GM12878 (cell line): Measurements from ENCODE around the gene GPR176. TPM values are rescaled to one million over a fixed set of nuclear protein-coding genes. Genes with fewer than 3 reads are reported as not detected.

Experiments
- ATAC-seq: fragments of 200-7000 bp; cut with Tn5 transposase; 3 replicates; pipeline ENCODE4 v1.9.1; 2020; ENCODE audit warnings: mild to moderate bottlenecking, moderate library complexity
- Bru-seq: library from RNA; stranded (reverse); fragments of 400-500 nt; gene quantifications from one replicate; lab custom pipeline; 2021; lab: Mats Ljungman, UMichigan
- BruChase-seq, 2 experiments: library from RNA; stranded (reverse); fragments of 400-500 nt; gene quantifications; one replicate each; lab custom pipeline; 2021; lab: Mats Ljungman, UMichigan
- BruUV-seq: library from RNA; stranded (reverse); fragments of 400-500 nt; replicated peaks from 2 replicates; lab custom pipeline; 2021; lab: Mats Ljungman, UMichigan
- CTCF ChIA-PET: fragments of 300-600 bp; sonication (Branson Sonifier 250); formaldehyde crosslinking; extraction: SDS; loops from one replicate; lab custom pipeline; 2021; ENCODE audit warnings: inconsistent platforms; lab: Yijun Ruan, JAX
- POLR2A ChIA-PET: fragments of 350-600 bp; formaldehyde crosslinking; extraction: SDS; loops from one replicate; lab custom pipeline; 2021; ENCODE audit warnings: inconsistent platforms; lab: Charles Lee
- RAD21 ChIA-PET: fragments of 300-600 bp; sonication (Branson Sonifier 250); formaldehyde crosslinking; loops from one replicate; lab custom pipeline; 2023; ENCODE audit warnings: antibody characterized with exemption; ENCODE audit not compliant: unreplicated experiment; lab: Charles Lee
- SMC1A ChIA-PET: fragments of 300-600 bp; sonication (Branson Sonifier 250); formaldehyde crosslinking; loops from one replicate; lab custom pipeline; 2023; ENCODE audit not compliant: unreplicated experiment, uncharacterized antibody; lab: Charles Lee
- DNase-seq: peaks from one replicate; pipeline ENCODE4 v3.0.0-alpha.2; 2011; ENCODE audit warnings: low read depth, low spot score
- FAIRE-seq: peaks from 3 replicates; lab custom pipeline; 2011; peaks lifted over from hg19 to GRCh38; lab: Jason Lieb, UNC
- H2AFZ ChIP-seq: 2 replicates; pipeline ENCODE4 v1.6.0; 2011; ENCODE audit warnings: low read depth, low read length, control low read depth; ENCODE audit not compliant: control insufficient read depth
- H3K27ac ChIP-seq: 2 replicates; pipeline ENCODE4 v1.5.1; 2011; ENCODE audit warnings: control low read depth; ENCODE audit not compliant: control insufficient read depth, insufficient read depth
- H3K27me3 ChIP-seq, 2 experiments: replicated peaks in 1 of 2; 2 replicates each; pipeline versions ENCODE4 v1.6.0 to v1.6.1; 2011; ENCODE audit warnings: low read length in 1 of 2; ENCODE audit not compliant: control insufficient read depth in 2 of 2, insufficient read depth in 2 of 2
- H3K36me3 ChIP-seq, 2 experiments: 2 replicates each; pipeline ENCODE4 v1.5.1; 2011; ENCODE audit warnings: low read length in 1 of 2; ENCODE audit not compliant: control insufficient read depth in 2 of 2, insufficient read depth in 2 of 2
- H3K4me1 ChIP-seq: 2 replicates; pipeline ENCODE4 v1.6.1; 2011; ENCODE audit warnings: mild to moderate bottlenecking, low read length, moderate library complexity, mixed read lengths; ENCODE audit not compliant: control insufficient read depth, insufficient read depth
- H3K4me2 ChIP-seq: 2 replicates; pipeline ENCODE4 v1.6.0; 2011; ENCODE audit warnings: control low read depth; ENCODE audit not compliant: control insufficient read depth, insufficient read depth
- H3K4me3 ChIP-seq: fragments of 200-600 bp; sonication (generic); 2 replicates; pipeline ENCODE4 v1.5.1; 2016
- H3K79me2 ChIP-seq: 2 replicates; pipeline ENCODE4 v1.6.0; 2011; ENCODE audit warnings: low read length; ENCODE audit not compliant: control insufficient read depth, insufficient read depth
- H3K9ac ChIP-seq: 2 replicates; pipeline ENCODE4 v1.8.0; 2011; ENCODE audit warnings: low read length, control low read depth, mixed read lengths; ENCODE audit not compliant: control insufficient read depth, insufficient read depth
- H3K9me3 ChIP-seq: replicated peaks from 3 replicates; pipeline ENCODE4 v1.5.1; 2011; ENCODE audit warnings: mild to moderate bottlenecking, low read length; ENCODE audit not compliant: control insufficient read depth, insufficient read depth
- H4K20me1 ChIP-seq: 2 replicates; pipeline ENCODE4 v1.6.0; 2011; ENCODE audit not compliant: control insufficient read depth, insufficient read depth
- ASH2L ChIP-seq: fragments of 300-600, 200-600 bp; sonication (generic); IDR thresholded peaks from 2 replicates; pipeline ENCODE4 v1.6.1; 2017; ENCODE audit warnings: low read depth, mild to moderate bottlenecking, borderline replicate concordance
- EZH2 ChIP-seq: IDR thresholded peaks from 2 replicates; pipeline ENCODE4 v1.6.1; 2012; ENCODE audit warnings: low read depth, mild to moderate bottlenecking, control low read depth, inconsistent platforms, low read length, borderline replicate concordance; ENCODE audit not compliant: control insufficient read depth
- RCOR1 ChIP-seq: conservative IDR thresholded peaks from 2 replicates; pipeline ENCODE4 v1.6.1; 2012; ENCODE audit warnings: low read depth, low read length, improper control_type of control experiment
- SUZ12 ChIP-seq: fragments of 200-600 bp; sonication (generic); IDR thresholded peaks from one replicate; pipeline ENCODE4 v1.6.1; 2018; ENCODE audit warnings: antibody characterized with exemption, mild to moderate bottlenecking; ENCODE audit not compliant: unreplicated experiment
- WGBS: methylation state at CpG from one replicate; pipeline ENCODE4 v1.1.6; 2016; ENCODE audit warnings: low lambda C conversion rate; ENCODE audit not compliant: insufficient replicate concordance, insufficient coverage; ENCODE audit errors: missing lambda C conversion rate; 5-methylcytosine and 5-hydroxymethylcytosine counted together
- in situ Hi-C: fragments of 300-500 bp; cut with MboI; formaldehyde crosslinking; loops from 9 replicates; pipeline ENCODE4 v1.14.3; 2018; ENCODE audit warnings: mixed read lengths
- intact Hi-C: fragments of 100-400 bp; cut with micrococcal nuclease; formaldehyde crosslinking; loops from one replicate; pipeline ENCODE4 v1.14.2; 2022; ENCODE audit not compliant: unreplicated experiment
- long read RNA-seq, 2 experiments: library from polyadenylated mRNA; unstranded; transcript quantifications; one replicate each; pipeline ENCODE4 v2.0.0, GENCODE V29; 2019 to 2020
- polyA minus RNA-seq, 3 experiments: library from RNA; depleted of rRNA, polyadenylated mRNA; stranded (reverse); fragments of >200 nt; gene quantifications; 2 replicates each; pipeline ENCODE4 v1.2.3, GENCODE V29; 2011
- polyA plus RNA-seq, 11 experiments: library from polyadenylated mRNA; depleted of rRNA in 4 of 11; unstranded in 6 of 11; stranded (reverse) in 5 of 11; fragments of >200 nt; fragmentation: Nextera tagmentation in 4 of 11; fragmentation: Illumina TruSeq in 1 of 11; extraction: Ambion mirVana in 4 of 11; extraction: Trizol in 1 of 11; gene quantifications; 1 replicate in 1 of 11; 2 replicates in 10 of 11; pipeline versions ENCODE4 v1.2.1 to v1.2.3, GENCODE V29; 2011 to 2016; ENCODE audit warnings: inconsistent platforms in 2 of 11, missing spikeins in 2 of 11, low read depth in 1 of 11
- total RNA-seq, 4 experiments: library from RNA; depleted of rRNA in 3 of 4; stranded (reverse); fragments of >200 nt in 3 of 4; fragmentation: Illumina TruSeq in 1 of 4; extraction: Trizol in 1 of 4; gene quantifications; 2 replicates each; pipeline versions ENCODE4 v1.2.1 to v1.2.3, GENCODE V29; 2013 to 2021
- TF ChIP-seq, protein P1 (sequence below): IDR thresholded peaks from 2 replicates; pipeline ENCODE4 v1.6.1; 2011; ENCODE audit warnings: low read depth, mild to moderate bottlenecking, low read length, moderate library complexity, borderline replicate concordance; ENCODE audit errors: extremely low read depth
- TF ChIP-seq, protein P2 (sequence below): fragments of 450-650 bp; IDR thresholded peaks from 2 replicates; pipeline ENCODE4 v1.6.1; 2017; ENCODE audit warnings: mild to moderate bottlenecking, moderate library complexity

Gene GPR176, protein sequence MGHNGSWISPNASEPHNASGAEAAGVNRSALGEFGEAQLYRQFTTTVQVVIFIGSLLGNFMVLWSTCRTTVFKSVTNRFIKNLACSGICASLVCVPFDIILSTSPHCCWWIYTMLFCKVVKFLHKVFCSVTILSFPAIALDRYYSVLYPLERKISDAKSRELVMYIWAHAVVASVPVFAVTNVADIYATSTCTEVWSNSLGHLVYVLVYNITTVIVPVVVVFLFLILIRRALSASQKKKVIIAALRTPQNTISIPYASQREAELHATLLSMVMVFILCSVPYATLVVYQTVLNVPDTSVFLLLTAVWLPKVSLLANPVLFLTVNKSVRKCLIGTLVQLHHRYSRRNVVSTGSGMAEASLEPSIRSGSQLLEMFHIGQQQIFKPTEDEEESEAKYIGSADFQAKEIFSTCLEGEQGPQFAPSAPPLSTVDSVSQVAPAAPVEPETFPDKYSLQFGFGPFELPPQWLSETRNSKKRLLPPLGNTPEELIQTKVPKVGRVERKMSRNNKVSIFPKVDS
- total RNA-seq (2013; cell fraction: nucleolus; rRNA removed), result 0.23 and 0.71 TPM in 2 replicates
- total RNA-seq (2014; rRNA removed), result 0.11 and 0.16 TPM in 2 replicates
- 0.04 and 0.05 TPM in 2 replicates for total RNA-seq (2014; rRNA removed; fragmentation: Illumina TruSeq; extraction: Trizol)
- 0.19 and 0.21 TPM in 2 replicates for total RNA-seq (2021)
- polyA plus RNA-seq (2011; ENCODE audit: low read depth), result not detected
- polyA plus RNA-seq (2011; rRNA removed), result 0.03 TPM in 1 of 2 replicates, not detected in the other
- polyA plus RNA-seq (2011; cell fraction: cytosol; rRNA removed), result 0.03 and 0.09 TPM in 2 replicates
- polyA plus RNA-seq (2011; cell fraction: nucleus; rRNA removed), result 0.04 and 0.07 TPM in 2 replicates
- polyA plus RNA-seq (2012), result 0.15 and 0.18 TPM in 2 replicates
- polyA plus RNA-seq (2014; fragmentation: Illumina TruSeq; extraction: Trizol), result 0.22 TPM in 1 of 2 replicates, not detected in the other
- under 1 TPM in 1 of 2 experiments, not detected in 1; 0.02 TPM for polyA plus RNA-seq (2014; fragmentation: Nextera tagmentation; extraction: Ambion mirVana)
- polyA plus RNA-seq (2014; rRNA removed), result 0.18 TPM in 1 of 2 replicates, not detected in the other
- polyA plus RNA-seq (2016; fragmentation: Nextera tagmentation; extraction: Ambion mirVana), result under 1 TPM in 1 of 2 experiments, not detected in 1; 0.33 TPM
- 0.15 TPM in 1 of 2 replicates, not detected in the other for polyA minus RNA-seq (2011; rRNA and poly(A)+ RNA removed)
- 1.1 TPM in 1 of 2 replicates, not detected in the other for polyA minus RNA-seq (2011; cell fraction: cytosol; rRNA and poly(A)+ RNA removed)
- polyA minus RNA-seq (2011; cell fraction: nucleus; rRNA and poly(A)+ RNA removed), result 0.12 TPM in 1 of 2 replicates, not detected in the other
- percentile 16 among the genes with signal in this experiment for Bru-seq, nascent RNA
- percentile 17 among the genes with signal in this experiment for BruChase-seq, experiment 1, labeled RNA remaining after a 6-hour chase
- percentile 24 among the genes with signal in this experiment for BruChase-seq, experiment 2, labeled RNA remaining after a 2-hour chase
- long read RNA-seq, experiment 1, result 0 reads
- long read RNA-seq, experiment 2, partial matches to known transcripts, result 0 of 2 reads
- long read RNA-seq, experiment 2, other reads (novel, unspliced or antisense), result 2 of 2 reads

DNA sequence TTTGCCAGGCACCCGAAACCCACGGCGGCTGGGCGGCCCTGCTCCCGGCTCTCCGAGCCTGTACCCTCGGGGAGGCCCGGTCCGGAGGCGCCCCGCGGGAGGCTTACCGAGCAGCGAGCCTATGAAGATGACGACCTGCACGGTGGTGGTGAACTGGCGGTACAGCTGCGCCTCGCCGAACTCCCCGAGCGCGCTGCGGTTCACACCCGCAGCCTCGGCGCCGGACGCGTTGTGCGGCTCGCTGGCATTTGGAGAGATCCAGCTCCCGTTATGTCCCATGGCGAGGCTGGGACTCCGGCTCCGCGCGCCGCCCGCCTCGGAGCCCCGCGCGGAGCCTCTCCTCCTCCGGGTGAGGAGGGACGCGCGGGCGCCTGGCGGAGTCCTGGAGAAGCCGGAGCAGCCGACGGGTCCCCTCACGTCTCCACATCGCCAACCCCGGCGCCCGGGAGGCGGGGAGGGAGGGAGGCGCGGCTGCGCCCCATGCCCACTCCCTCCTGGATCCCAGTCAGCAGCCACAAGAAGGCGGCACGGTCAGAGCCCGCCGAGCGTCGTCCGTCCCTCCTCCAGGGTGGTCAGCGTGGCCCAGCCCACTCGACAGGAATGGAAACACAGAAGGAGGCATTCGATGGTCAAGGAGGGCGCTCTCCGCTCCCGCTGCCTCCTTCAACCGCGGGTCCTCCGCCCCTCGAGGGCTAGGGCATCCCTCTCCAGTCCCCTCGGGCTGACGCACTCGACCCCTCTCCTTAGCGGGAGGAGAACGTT, at the start of gene GPR176:
GPR176 (minus strand) TSS at position 519 of the 762 bp plus-strand sequence; CDS start at position 279, 240 bp downstream.
- BruUV-seq, result no TSS peak
- no peak for DNase-seq
- TF ChIP-seq EZH2 (0 out of 2 replicates have a peak, but pooled peaks have one; percentile 21), RCOR1 (0 out of 2 replicates have a peak, but pooled peaks have one; percentile 0), SUZ12 (peak; percentile 57), ASH2L (no peak)
- TF ChIP-seq, protein P1, sequence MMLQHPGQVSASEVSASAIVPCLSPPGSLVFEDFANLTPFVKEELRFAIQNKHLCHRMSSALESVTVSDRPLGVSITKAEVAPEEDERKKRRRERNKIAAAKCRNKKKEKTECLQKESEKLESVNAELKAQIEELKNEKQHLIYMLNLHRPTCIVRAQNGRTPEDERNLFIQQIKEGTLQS, result no peak
- TF ChIP-seq, protein P2, sequence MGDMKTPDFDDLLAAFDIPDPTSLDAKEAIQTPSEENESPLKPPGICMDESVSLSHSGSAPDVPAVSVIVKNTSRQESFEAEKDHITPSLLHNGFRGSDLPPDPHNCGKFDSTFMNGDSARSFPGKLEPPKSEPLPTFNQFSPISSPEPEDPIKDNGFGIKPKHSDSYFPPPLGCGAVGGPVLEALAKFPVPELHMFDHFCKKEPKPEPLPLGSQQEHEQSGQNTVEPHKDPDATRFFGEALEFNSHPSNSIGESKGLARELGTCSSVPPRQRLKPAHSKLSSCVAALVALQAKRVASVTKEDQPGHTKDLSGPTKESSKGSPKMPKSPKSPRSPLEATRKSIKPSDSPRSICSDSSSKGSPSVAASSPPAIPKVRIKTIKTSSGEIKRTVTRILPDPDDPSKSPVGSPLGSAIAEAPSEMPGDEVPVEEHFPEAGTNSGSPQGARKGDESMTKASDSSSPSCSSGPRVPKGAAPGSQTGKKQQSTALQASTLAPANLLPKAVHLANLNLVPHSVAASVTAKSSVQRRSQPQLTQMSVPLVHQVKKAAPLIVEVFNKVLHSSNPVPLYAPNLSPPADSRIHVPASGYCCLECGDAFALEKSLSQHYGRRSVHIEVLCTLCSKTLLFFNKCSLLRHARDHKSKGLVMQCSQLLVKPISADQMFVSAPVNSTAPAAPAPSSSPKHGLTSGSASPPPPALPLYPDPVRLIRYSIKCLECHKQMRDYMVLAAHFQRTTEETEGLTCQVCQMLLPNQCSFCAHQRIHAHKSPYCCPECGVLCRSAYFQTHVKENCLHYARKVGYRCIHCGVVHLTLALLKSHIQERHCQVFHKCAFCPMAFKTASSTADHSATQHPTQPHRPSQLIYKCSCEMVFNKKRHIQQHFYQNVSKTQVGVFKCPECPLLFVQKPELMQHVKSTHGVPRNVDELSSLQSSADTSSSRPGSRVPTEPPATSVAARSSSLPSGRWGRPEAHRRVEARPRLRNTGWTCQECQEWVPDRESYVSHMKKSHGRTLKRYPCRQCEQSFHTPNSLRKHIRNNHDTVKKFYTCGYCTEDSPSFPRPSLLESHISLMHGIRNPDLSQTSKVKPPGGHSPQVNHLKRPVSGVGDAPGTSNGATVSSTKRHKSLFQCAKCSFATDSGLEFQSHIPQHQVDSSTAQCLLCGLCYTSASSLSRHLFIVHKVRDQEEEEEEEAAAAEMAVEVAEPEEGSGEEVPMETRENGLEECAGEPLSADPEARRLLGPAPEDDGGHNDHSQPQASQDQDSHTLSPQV, result no peak
- TF ChIP-seq, all 136 proteins: peak for 3
- Histone ChIP-seq H3K4me2 (peak within 1 kb of the TSS; percentile 95), H3K27ac (peak within 1 kb of the TSS; percentile 39), H3K9me3 (no peaks in the 10 kb centered on the region; the same call in 2 of the 3 replicates), H3K4me1 (peaks cover 5% of the 10 kb centered on the region), H3K27me3 (peaks cover 3 to 8% of the 10 kb centered on the region in 2 experiments; a peak in 3 of 4 replicates), H3K79me2 (no peaks in the 10 kb centered on the region), H2AFZ (peak within 1 kb of the TSS; percentile 95), H3K9ac (peak within 1 kb of the TSS; percentile 73), H3K36me3 (no peaks in the 10 kb centered on the region; a peak in 1 of 4 replicates), H4K20me1 (no peaks in the 10 kb centered on the region), H3K4me3 (peak within 1 kb of the TSS; percentile 73)
- 24% methylated on average over 57 of the region's 84 CpGs for WGBS
- POLR2A ChIA-PET, result no interaction called here
- RAD21 ChIA-PET, result no interaction called here
- CTCF ChIA-PET, result no interaction called here
- in situ Hi-C loops, result no loop called here
- FAIRE-seq (no peak), ATAC-seq (peak; percentile 9)
- intact Hi-C loops, result no loop called here
- SMC1A ChIA-PET, result interaction anchor here (8.7 kb wide), 1 partner anchor 15 kb away, joined by 65 read pairs; the partner anchor contains the start of gene EIF2AK4
